ENCODE data around the gene CARHSP1.
"Not testable (repeated sequence)": the region's sequence is repeated elsewhere in the genome, so short reads cannot be mapped to it uniquely, and the experiment has no call there.

Gene CARHSP1

DNA sequence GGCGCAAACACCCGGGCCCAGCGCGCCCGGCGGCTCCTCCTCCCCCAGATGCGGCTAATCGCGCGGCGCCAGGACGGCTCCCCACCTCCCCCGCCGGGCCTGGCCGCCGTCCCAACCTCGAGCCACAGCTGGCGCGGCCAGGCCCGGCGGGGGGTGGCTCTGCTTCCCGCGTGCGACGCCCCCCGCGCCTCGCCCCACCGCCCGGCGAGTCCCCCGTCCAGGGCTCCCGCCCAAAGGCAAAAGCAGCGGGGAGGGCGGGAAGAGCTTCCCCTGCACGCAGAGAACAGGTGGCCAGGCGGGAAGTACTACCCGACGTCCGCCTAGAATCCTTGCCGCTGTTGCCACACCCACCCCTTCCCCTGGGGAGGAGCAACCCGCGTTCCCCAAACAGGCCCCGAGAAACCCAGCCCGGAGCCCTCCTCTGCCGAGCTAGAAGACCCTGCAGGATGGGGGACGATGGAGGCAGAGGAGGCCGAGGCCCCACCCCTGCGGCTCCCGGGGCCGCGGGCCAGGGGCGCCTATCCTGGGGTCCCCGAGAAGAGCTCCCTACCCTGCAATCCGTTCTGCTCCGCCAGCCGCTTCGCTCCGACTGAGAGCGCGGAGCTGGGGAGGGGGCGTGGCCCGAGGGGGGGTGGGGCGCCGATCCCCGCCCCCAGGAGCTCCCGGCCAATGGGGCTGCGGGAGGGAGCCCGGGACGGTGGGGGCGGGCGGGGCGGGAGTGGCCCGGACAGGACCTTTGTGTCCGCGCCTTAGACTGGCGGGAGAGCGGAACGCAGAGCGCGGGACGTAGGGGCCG is at the start of gene CARHSP1:
CARHSP1 (minus strand) TSS at position 591 of the 796 bp plus-strand sequence. CDS start 9,678 bp downstream, outside the sequence.
- peak within 1 kb of the TSS; percentile 76 to 86 for H3K4me3 ChIP-seq
- intact Hi-C loops (cut with DNase I; ENCODE audit: low total_unique reads): loop anchor here (1.0 to 10.0 kb wide), 5 partner anchors 71 to 247 kb away; partner anchors contain the start of genes ABAT, HAPSTR1, METTL22 and PMM2
- peaks cover 0 to 58% (median 45%) of the 10 kb centered on the region in 4 donors for H3K4me1 ChIP-seq

DNA sequence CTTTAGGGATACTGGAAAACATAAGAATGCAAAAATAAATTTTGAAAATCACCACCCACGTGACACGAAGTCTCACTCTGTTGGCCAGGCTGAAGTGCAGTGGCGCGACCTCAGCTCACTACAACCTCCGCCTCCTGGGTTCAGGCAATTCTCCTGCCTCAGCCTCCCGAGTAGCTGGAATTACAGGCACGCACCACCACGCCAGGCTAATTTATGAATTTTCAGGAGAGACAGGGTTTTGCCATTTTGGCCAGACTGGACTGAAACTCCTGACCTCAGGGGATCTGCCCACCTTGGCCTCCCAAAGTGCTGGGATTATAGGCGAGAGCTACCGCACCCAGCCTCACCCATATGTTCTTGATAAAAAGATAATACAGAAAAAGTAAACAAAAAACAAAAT is 48.5 kb upstream of the CARHSP1 start:
- intact Hi-C loops (cut with DNase I; ENCODE audit: low total_unique reads): loop anchor here (10.0 kb wide), 1 partner anchor 87 kb away; no protein-coding TSS in a partner anchor
- H3K4me3 ChIP-seq, DNase-seq, H3K27me3 ChIP-seq, H3K27ac ChIP-seq, H3K9me3 ChIP-seq, H3K4me1 ChIP-seq: not testable (repeated sequence)
- H3K36me3 ChIP-seq: peaks cover 82 to 100% (median 91%) of the 10 kb centered on the region in 3 donors

More for the DNA sequence above, at the start of gene CARHSP1:
- H3K27me3 ChIP-seq: no peaks in the 10 kb centered on the region
- H3K9me3 ChIP-seq: no peaks in the 10 kb centered on the region
- DNase-seq: peak; percentile 85 to 92
- H3K27ac ChIP-seq: peak within 1 kb of the TSS; percentile 81 to 85
- H3K36me3 ChIP-seq: no peaks in the 10 kb centered on the region
- TF ChIP-seq, protein P1, sequence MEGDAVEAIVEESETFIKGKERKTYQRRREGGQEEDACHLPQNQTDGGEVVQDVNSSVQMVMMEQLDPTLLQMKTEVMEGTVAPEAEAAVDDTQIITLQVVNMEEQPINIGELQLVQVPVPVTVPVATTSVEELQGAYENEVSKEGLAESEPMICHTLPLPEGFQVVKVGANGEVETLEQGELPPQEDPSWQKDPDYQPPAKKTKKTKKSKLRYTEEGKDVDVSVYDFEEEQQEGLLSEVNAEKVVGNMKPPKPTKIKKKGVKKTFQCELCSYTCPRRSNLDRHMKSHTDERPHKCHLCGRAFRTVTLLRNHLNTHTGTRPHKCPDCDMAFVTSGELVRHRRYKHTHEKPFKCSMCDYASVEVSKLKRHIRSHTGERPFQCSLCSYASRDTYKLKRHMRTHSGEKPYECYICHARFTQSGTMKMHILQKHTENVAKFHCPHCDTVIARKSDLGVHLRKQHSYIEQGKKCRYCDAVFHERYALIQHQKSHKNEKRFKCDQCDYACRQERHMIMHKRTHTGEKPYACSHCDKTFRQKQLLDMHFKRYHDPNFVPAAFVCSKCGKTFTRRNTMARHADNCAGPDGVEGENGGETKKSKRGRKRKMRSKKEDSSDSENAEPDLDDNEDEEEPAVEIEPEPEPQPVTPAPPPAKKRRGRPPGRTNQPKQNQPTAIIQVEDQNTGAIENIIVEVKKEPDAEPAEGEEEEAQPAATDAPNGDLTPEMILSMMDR (IDR thresholded peaks at IDR 0.05): no peak

DNA sequence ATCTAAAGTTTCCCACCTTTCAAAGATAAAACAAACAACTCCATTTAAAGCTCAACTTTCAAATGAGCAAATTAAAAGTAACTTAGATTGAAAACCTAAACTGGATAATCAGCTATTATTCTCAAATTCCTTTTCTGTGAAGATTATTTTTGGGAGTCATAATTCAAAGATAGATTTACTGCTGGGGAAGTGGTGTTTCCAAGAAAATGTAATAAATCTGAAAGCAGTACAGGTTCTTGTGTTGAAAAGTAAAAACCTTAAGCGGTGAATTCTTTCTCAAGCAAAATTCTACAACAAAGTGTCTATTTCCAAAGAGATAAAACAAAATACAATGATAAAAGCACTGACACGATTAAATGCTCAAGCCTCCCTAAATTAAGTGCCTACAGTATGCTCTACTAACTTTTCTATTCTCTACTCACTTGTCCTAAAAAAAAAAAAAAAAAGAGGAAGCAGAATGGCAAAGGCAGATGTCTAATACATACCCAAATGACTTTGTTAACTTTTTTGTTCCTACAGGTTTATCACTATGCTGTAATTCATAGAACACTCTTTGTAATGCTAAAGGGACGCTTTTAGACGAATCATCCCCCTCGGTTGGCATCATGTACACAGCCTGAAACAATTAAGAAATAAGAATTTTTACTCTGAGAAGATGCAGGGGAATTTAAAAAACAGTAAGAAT is 47.9 kb upstream of the CARHSP1 start:
- H3K27me3 ChIP-seq: no peaks in the 10 kb centered on the region
- no peak for DNase-seq
- no peaks in the 10 kb centered on the region for H3K9me3 ChIP-seq
- no peak overlapping the region for H3K27ac ChIP-seq
- no peaks in the 10 kb centered on the region for H3K4me1 ChIP-seq
- H3K4me3 ChIP-seq: no peak overlapping the region
- intact Hi-C loops (cut with DNase I; ENCODE audit: low total_unique reads): loop anchor here (10.0 kb wide), 1 partner anchor 88 kb away; no protein-coding TSS in a partner anchor
- H3K36me3 ChIP-seq: peaks cover 78 to 100% (median 90%) of the 10 kb centered on the region in 3 donors
- TF ChIP-seq, protein P1 (IDR thresholded peaks at IDR 0.05): no peak

DNA sequence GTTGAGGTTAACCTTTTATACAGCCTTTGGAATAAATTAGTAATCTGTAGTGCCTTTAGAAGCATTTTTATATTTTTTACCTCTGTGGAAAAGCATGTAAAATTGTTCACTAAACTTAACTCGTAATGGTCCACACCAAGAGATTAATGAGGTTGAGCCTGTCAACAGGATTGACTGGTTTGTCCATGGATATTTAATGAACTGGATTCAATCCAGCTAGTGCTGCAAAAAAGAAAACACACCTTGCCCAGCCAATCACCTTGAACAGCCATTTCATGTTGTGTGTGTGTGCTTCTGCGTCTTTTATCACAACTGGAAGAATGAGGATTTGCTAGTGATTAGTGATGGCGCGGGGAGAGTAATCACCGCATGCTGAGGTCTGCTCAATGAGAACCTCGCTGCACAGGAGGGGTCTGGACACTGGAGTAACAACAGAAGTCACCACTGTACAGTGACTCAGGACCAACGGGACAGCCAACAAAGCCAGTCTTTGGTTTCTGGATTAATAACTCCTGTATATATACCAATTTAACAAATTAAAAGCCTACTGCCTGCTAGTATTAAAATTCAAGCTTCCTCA is 47.0 kb upstream of the CARHSP1 start:
- H3K36me3 ChIP-seq: peaks cover 71 to 100% (median 90%) of the 10 kb centered on the region in 3 donors
- H3K9me3 ChIP-seq: no peaks in the 10 kb centered on the region
- no peak for DNase-seq
- no peak overlapping the region for H3K27ac ChIP-seq
- intact Hi-C loops (cut with DNase I; ENCODE audit: low total_unique reads): loop anchor here (10.0 kb wide), 1 partner anchor 89 kb away; no protein-coding TSS in a partner anchor
- TF ChIP-seq, protein P1 (IDR thresholded peaks at IDR 0.05): no peak
- H3K27me3 ChIP-seq: no peaks in the 10 kb centered on the region
- H3K4me1 ChIP-seq: no peaks in the 10 kb centered on the region
- no peak overlapping the region for H3K4me3 ChIP-seq

DNA sequence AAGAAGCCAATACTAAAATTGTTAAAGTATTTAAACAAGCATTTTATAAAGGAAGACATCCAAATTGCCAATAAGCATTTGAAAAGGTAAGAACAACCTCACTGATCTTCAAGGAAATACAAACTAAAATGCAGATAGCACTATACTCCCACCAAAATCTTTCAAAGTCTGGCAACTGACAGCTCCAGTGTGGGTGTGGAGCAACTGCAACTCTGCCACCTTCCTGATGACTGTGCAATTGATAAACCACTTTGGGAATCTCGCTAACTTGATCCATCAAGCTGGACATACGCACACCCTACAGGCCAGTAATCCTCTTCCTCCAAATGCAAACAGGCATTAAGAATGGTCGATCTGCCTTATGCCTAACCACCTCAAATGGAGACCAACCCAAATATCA is 45.3 kb upstream of the CARHSP1 start:
- Histone ChIP-seq H3K9me3 (no peaks in the 10 kb centered on the region), H3K27ac (no peak overlapping the region), H3K4me1 (no peaks in the 10 kb centered on the region), H3K27me3 (no peaks in the 10 kb centered on the region), H3K36me3 (peaks cover 60 to 100% (median 90%) of the 10 kb centered on the region in 3 donors), H3K4me3 (no peak overlapping the region)
- TF ChIP-seq, protein P1 (IDR thresholded peaks at IDR 0.05): no peak
- intact Hi-C loops (cut with DNase I; ENCODE audit: low total_unique reads): loop anchor here (10.0 kb wide), 1 partner anchor 91 kb away; no protein-coding TSS in a partner anchor
- no peak for DNase-seq
